ENCODE measurements around the gene KRT78. TPM values are rescaled to one million over a fixed set of nuclear protein-coding genes. Genes with fewer than 3 reads are reported as not detected.

KRT78 gene
- total RNA-seq, 1 experiment from 2014 or later: not detected

DNA sequence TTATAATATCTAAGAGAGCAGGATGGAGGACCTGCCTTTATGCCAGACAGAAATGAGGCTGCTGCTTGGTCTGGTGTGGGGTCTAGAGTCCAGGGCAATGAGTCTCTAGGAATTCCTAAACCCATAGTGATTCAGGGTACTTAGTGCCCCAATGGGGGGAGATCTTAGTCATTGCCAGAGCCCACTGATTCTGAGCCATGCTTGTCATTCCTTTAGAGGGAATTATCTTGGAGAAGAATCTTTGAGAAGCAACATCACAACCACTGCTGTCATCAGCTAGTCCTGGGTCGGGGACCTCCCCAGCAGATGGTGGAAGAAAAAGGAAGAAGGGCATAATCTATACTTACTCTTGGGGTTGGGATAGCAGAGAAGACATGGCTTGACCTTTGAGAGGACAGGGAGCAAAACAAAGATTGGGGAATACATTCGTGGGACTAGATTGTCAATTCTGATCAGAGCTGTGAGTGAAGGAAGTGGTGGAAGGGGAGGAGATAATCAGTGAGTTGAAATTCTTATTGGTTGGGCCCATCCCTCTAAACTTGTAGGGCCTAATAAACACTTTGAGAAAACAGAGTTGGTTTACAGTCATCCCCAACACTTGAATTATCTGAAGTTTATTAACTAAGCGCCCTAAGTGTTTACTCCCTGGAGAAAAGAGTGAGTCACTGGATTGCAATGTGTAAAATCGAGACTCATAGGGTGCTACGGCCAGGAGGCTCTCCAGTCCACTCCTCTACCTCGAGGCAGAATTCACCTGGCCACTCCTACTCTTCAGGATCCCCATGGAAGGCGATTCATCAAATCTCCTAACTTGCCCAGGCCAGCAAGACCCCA, 49.9 kb downstream of the KRT78 start:
- Histone ChIP-seq H3K4me1 (ENCODE audit: insufficient read depth, low read length, poor library complexity, severe bottlenecking) (peaks cover 15% of the 10 kb centered on the region), H3K36me3 (ENCODE audit: insufficient read depth, low read length, poor library complexity, severe bottlenecking) (no peaks in the 10 kb centered on the region), H3K9me3 (ENCODE audit: low read depth, low read length, poor library complexity, severe bottlenecking) (no peaks in the 10 kb centered on the region), H3K27me3 (replicated peaks; ENCODE audit: insufficient read depth, low read depth, low read length, poor library complexity) (no peaks in the 10 kb centered on the region), H3K27ac (ENCODE audit: low read depth, low read length, poor library complexity, severe bottlenecking) (no peak overlapping the region), H3K4me3 (ENCODE audit: low read depth, low read length, poor library complexity, severe bottlenecking) (no peak overlapping the region)
- ChIA-PET CTCF (no interaction called here), POLR2A (ENCODE audit: low non-redundant PET) (no interaction called here)
- TF ChIP-seq, protein P1, sequence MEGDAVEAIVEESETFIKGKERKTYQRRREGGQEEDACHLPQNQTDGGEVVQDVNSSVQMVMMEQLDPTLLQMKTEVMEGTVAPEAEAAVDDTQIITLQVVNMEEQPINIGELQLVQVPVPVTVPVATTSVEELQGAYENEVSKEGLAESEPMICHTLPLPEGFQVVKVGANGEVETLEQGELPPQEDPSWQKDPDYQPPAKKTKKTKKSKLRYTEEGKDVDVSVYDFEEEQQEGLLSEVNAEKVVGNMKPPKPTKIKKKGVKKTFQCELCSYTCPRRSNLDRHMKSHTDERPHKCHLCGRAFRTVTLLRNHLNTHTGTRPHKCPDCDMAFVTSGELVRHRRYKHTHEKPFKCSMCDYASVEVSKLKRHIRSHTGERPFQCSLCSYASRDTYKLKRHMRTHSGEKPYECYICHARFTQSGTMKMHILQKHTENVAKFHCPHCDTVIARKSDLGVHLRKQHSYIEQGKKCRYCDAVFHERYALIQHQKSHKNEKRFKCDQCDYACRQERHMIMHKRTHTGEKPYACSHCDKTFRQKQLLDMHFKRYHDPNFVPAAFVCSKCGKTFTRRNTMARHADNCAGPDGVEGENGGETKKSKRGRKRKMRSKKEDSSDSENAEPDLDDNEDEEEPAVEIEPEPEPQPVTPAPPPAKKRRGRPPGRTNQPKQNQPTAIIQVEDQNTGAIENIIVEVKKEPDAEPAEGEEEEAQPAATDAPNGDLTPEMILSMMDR (conservative IDR thresholded peaks at IDR 0.05; ENCODE audit: low read depth, low read length): no peak
- TF ChIP-seq EZH2 (IDR thresholded peaks at IDR 0.05; ENCODE audit: borderline replicate concordance, low read depth, low read length, poor library complexity, severe bottlenecking): no peak
- no peak for DNase-seq (ENCODE audit: low spot score)
- intact Hi-C loops (cut with micrococcal nuclease; ENCODE audit: unreplicated experiment): no loop called here
- no TSS peak for BruUV-seq (replicated peaks)

DNA sequence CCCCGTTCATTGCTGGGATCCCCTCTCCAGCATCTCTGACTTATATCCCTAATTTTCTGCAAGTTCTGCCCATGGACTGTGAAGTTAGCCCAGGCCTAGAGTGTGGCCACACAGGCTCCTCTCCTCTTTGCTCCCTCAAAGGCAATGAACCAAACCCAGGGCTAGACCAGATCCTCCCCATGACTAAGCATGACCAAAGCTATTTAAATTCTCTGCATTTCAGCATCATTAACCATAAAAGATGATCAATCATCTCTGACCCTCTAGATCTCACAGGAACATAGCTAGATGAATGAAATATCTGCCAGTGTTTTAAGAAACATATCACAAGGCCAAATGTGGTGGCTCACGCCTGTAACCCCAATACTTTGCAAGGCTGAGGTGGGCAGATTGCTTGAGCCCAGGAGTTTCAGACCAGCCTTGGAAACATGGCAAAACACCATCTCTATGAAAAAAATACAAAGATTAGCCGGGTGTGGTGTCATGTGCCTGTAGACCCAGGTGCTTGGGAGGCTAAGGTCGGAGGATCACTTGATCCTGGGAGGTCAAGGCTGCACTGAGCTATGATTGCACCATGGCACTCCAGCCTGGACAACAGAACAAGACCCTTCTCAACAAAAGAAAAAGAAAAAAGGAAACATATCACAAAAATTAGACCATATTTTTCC, 50.7 kb downstream of the KRT78 start:
- no peak for DNase-seq (ENCODE audit: low spot score)
- Histone ChIP-seq H3K4me1 (ENCODE audit: insufficient read depth, low read length, poor library complexity, severe bottlenecking) (peaks cover 9% of the 10 kb centered on the region), H3K36me3 (ENCODE audit: insufficient read depth, low read length, poor library complexity, severe bottlenecking) (no peaks in the 10 kb centered on the region), H3K4me3 (ENCODE audit: low read depth, low read length, poor library complexity, severe bottlenecking) (no peak overlapping the region), H3K27ac (ENCODE audit: low read depth, low read length, poor library complexity, severe bottlenecking) (no peak overlapping the region), H3K9me3 (ENCODE audit: low read depth, low read length, poor library complexity, severe bottlenecking) (no peaks in the 10 kb centered on the region), H3K27me3 (replicated peaks; ENCODE audit: insufficient read depth, low read depth, low read length, poor library complexity) (no peaks in the 10 kb centered on the region)
- TF ChIP-seq EZH2 (IDR thresholded peaks at IDR 0.05; ENCODE audit: borderline replicate concordance, low read depth, low read length, poor library complexity, severe bottlenecking): no peak
- TF ChIP-seq, protein P1 (conservative IDR thresholded peaks at IDR 0.05; ENCODE audit: low read depth, low read length): no peak
- CTCF ChIA-PET: no interaction called here
- no TSS peak for BruUV-seq (replicated peaks)
- POLR2A ChIA-PET (ENCODE audit: low non-redundant PET): no interaction called here
- intact Hi-C loops (cut with micrococcal nuclease; ENCODE audit: unreplicated experiment): no loop called here

DNA sequence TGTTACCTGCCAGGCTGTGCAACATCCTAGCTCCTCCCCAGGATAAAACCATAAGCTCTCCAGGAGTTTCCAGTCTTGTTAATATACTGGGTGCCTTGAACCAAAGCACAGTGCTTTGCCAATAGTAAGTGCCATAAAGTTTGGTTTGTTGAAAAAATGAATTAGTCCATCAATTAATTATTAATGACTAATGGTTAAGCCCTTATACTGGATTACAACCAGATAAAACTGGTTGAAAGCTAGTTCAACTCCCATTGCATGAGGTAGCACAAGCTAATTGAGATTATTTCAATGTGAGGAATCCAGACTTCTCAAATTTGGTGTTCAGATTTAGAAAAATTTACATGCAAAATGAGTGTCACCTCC, 51.3 kb downstream of the KRT78 start:
- BruUV-seq (replicated peaks): no TSS peak
- H3K27ac ChIP-seq (ENCODE audit: low read depth, low read length, poor library complexity, severe bottlenecking): no peak overlapping the region
- no peak overlapping the region for H3K4me3 ChIP-seq (ENCODE audit: low read depth, low read length, poor library complexity, severe bottlenecking)
- H3K36me3 ChIP-seq (ENCODE audit: insufficient read depth, low read length, poor library complexity, severe bottlenecking): no peaks in the 10 kb centered on the region
- no peak for DNase-seq (ENCODE audit: low spot score)
- no peak for TF ChIP-seq EZH2 (IDR thresholded peaks at IDR 0.05; ENCODE audit: borderline replicate concordance, low read depth, low read length, poor library complexity, severe bottlenecking)
- peaks cover 9% of the 10 kb centered on the region for H3K4me1 ChIP-seq (ENCODE audit: insufficient read depth, low read length, poor library complexity, severe bottlenecking)
- POLR2A ChIA-PET (ENCODE audit: low non-redundant PET): no interaction called here
- no peaks in the 10 kb centered on the region for H3K9me3 ChIP-seq (ENCODE audit: low read depth, low read length, poor library complexity, severe bottlenecking)
- H3K27me3 ChIP-seq (replicated peaks; ENCODE audit: insufficient read depth, low read depth, low read length, poor library complexity): no peaks in the 10 kb centered on the region
- intact Hi-C loops (cut with micrococcal nuclease; ENCODE audit: unreplicated experiment): no loop called here
- CTCF ChIA-PET: no interaction called here

Data from A673 (cell line).